HK-2 (cell line): ENCODE measurements around the gene PRLH.

Experiments used
- DNase-seq: peaks from one replicate; pipeline ENCODE4 v3.0.0-alpha.2; 2018; ENCODE audit not compliant: unreplicated experiment

The PRLH gene, protein sequence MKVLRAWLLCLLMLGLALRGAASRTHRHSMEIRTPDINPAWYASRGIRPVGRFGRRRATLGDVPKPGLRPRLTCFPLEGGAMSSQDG

DNA sequence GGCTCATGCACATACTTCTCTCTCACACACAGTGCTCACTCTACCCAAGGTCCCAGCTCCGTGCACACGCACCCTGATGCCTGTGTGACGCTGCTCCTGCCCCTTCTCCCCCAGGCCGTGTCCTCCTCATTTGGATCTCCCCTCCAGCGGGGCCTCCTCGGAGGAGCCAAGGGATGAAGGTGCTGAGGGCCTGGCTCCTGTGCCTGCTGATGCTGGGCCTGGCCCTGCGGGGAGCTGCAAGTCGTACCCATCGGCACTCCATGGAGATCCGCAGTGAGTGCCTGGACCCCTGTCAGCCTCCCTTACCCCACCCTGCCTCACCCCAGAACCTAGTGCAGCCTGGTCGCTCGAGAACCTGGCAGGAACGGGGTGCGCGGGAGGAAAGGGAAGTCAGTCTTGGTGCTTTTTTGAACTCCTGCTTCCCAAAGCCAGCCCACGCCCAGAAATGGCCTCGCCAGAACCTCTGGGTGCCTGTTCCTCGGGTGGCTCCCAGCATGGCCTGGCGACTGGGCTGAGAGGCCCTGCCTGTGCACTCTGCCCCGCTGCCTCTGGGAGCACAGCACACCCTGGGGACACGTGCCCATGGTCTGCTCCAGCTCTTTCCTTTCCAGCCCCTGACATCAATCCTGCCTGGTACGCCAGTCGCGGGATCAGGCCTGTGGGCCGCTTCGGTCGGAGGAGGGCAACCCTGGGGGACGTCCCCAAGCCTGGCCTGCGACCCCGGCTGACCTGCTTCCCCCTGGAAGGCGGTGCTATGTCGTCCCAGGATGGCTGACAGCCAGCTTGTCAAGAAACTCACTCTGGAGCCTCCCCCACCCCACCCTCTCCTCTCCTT lies at the start of gene PRLH:
PRLH (plus strand) TSS at position 174 of the 835 bp plus-strand sequence; CDS start at position 174, 0 bp downstream.
- DNase-seq, result no peak

DNA sequence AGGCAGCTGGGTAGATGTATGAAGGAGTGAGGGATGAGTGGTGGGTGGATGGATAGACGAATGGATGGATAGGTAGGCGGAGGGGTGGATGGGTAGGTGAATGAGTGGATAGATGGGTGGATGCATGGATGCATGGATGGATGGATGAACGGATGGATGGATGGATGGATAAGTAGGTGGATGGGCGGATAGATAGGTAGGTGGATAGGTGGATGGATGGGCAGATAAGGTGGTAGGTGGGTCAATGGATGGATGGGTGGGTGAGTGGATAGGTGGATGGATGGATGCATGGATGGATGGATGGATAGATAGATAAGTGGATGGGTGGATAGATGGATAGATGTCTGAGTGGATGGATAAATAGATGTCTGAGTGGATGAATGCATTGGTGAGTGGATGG lies 49.2 kb upstream of the PRLH start:
- DNase-seq, result no peak

DNA sequence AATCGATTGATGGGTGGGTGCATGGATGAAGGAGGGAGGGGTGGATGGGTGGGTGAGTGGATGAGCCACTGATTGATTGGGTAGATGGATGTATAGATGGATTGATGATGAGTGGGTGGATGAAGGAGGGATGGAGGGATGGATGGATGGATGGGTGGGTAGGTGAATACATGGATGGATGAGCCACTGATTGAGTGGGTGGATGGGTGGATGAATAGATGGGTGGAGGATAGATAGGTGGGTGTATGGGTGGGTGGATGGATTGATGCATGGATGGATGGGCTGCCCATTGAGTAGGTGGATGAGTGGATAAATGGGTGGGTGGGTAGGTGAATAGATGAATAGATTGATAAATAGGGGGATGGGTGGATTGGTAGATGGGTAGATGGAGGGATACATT lies 48.4 kb upstream of the PRLH start:
- DNase-seq, result no peak

DNA sequence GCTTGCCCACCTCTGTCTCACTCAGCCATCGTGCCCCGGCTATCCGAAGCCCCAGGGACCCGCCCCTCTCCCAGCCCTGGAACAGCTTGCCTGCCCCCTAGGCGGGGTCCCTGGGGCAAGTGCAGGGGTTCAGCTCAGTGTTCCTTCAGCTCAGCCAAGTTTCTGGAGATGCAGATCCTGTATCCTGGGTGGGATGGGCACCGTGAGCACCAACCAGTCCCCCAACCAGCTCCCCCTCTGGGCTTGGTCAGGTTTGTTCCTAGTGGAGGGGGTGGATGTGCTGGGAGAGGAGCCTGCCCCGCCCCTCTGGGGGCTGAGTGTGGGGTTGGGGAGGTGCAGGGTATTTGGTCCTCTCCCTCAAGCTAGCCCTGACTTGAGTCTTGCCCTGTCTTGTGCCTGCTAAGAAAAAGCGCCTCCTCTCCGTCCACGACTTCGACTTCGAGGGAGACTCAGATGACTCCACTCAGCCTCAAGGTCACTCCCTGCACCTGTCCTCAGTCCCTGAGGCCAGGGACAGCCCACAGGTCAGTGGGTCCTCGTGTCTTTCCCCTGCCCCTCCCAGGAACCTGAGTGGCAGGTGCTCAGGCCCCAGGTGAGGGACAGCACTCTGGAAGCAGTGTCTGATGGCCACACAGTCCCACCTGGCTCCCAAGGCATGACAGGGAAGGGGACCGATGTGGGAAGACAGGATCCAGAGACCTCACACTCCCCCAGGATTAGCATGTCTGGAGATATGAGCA lies 46.7 kb upstream of the PRLH start:
- no peak for DNase-seq

DNA sequence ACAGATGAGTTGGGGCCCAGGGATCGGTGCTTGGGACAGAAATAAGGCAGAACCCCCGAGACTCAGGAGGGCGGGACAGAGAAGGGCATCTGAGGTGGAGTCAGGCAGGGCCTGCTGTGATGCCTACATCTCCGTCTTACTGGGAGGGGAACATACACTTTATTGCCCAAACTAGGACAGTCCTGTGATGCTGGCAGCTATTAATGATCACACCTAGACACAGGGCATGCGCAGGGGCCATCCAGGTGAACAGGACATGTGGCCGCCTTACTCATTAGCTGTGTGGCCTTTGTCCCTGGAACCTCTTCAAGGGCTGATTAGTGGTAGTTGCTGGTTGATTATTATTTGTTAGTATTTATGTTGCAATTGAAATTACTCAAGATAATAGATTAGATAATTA lies 46.1 kb upstream of the PRLH start:
- no peak for DNase-seq

DNA sequence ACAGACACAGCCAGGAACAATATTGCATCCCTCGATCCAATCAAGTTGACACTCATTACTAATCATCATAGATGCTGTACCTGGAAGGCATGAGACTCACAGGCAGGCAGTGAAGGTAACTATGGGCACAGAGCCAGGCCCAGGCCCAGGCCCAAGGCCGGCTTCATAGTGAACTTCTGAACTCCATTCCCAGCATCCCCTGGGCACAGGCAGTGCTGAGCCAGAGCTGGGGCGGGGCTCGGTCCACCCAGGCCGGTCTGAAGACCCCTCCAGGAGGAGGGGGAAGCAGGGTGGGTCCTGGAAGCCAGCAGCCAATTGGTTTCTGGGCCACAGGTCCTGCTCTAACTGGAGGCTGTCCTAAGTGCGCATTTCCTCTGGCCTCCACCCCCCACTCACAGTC lies 41.7 kb upstream of the PRLH start:
- DNase-seq, result no peak

DNA sequence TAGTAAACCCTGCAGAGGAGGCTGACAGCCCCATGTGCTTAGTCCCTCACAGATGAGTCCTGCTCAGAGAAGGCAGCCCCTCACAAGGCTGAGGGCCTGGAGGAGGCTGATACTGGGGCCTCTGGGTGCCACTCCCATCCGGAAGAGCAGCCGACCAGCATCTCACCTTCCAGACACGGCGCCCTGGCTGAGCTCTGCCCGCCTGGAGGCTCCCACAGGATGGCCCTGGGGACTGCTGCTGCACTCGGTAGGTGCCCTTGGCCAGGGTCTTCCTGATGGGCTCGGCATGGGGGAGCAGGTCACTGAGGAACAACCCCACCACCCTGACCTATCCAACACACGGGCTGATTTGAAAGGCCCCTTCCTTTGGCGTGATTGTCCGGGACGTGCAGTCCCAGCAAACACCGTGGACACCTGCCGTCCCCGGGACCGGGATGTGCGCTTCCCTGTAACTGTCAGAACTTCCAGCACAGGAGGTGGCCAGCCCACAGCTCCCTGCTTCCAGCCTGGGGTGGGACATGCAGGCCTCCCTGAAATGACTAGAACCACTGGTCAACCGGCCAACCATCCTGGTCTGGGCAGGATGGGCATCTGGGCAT lies 40.7 kb upstream of the PRLH start:
- no peak for DNase-seq

DNA sequence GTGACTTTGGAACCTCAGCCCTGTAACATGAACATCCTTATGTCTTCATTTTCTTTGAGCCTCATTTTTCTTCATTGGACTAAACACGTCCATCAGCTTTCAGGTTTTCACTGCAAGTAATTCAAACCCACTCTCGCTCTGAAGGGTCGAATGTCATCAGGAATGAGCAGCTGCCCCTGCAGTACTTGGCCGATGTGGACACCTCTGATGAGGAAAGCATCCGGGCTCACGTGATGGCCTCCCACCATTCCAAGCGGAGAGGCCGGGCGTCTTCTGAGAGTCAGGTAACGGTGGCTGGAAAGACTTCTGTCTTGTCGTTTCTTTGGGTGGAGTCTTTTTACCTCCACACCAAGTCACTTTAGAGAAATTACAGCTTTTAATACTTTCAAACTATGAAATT lies 39.1 kb upstream of the PRLH start:
- no peak for DNase-seq

DNA sequence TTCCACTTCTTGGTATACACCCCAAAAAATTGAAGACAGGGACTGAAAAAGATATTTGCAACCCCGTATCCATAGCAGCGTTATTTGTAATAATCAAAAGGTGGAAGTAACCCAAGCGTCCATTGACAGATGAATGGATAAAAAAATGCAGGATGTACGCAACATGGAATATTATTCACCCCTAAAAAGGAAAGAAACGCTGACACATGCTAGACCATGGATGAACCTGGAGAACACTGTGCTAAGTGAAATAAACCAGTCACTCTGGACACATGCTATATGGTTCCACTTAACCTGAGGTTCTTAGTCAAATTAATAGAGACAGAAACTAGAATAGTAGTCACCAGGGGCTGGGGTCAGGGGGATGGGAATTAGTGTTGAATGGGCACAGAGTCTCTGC lies 38.6 kb upstream of the PRLH start:
- no peak for DNase-seq

DNA sequence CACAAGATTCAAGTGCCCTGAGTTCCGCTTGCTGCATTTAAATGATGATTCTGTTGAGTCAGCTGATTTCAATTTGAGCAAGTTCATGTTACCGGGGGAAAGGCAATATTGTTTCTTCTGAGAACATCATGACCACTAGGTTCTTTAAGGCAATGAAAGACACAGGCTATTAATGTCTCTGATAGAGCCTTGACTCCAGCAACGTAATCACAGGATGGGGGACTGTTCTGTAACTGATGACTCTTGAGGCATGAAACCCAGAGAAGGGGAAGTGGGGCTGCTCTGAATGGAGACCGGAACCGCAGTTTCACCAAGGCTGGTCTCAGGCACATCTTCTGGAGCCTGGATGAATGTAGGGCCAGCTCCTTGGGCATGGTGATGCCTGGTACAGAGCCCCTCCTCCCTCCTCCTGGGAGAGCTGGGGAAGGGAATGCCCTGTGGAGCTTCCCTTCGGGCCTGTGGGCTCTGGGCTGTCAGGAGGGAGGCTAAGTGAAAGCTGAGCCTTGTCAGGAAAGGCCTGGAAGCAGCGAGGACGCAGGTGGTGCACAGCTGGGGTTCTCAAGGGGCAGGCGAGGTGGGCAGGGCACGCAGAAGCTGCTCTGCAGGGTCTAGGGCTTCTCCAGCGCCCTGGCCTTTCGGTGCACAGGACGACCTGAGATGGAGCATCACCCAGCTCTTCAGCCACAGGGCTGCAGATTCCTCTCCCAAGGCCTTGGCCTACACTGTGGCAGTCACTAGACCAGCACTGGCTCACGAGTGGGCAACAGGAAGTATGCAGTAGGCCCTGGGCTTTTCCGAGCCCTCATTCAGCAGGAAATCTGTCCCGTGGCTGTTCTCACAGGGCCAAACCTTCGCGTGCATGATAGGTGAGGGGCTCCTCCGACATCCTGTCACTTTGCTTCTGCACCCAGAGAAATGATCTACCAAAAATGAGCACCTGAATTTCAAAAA lies 36.6 kb upstream of the PRLH start:
- no peak for DNase-seq

DNA sequence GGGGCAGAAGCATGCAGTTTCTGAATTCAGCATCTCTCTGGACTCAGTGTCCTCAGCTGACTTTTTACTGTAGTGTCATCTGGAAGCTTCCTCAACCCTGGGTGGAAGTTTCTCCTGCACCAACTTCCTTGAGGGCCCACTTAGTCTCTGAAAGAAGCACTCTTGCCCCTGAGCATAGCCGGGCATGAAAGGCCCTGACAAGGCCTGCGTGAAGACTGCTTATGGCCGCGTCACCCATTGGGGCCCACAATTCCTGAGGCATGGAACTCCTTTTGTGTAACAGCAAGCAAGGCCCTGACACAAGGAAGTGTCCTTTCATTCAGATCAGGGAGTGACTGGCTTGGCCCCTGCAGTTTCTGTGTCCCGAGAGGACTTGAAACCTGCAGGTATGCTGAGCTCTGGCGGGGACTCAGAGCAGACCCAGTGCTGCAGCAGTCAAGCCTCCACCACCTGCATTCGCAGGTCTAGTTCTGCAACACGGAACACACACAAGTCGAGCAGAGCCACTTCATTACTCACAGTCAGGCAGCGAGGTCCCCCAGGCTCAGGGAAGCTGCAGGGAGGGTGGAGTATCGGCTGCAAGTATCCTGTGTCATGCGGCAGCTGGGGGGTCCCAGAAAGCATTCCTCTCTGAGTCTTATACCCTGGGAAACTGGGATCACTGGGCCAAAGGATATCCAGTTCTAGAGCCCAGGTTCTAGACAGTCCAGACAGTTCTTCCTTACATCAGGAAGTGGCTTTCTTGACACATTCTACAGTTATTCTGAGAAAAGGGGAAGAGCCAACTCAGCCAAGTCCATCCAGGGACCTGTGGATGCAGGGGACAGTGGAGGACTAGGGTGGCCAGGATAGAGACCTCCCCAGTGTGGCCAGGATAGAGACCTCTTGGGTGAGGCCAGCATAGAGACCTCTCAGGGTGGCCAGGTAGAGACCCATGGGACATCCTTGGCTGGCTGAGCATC lies 35.6 kb upstream of the PRLH start:
- no peak for DNase-seq

DNA sequence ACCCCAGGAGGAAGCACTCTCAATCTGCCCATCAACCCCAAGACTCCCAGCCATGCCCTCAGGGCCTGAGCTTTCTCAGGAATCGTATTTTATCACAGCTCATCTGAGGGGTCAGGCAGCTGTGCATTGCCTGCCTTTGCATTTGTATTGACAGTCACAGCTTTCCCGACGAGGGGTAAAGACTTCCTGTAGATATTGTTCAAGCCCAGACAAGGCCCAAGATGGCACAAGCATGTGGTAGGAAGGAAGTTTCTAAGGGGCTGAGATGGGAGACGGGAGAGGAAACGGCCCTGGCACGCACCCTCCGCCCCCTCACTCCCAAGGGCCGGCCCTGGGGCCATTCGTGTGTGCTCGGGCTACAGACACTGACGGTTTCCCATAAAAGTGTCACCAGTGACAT lies 34.2 kb upstream of the PRLH start:
- DNase-seq, result no peak

DNA sequence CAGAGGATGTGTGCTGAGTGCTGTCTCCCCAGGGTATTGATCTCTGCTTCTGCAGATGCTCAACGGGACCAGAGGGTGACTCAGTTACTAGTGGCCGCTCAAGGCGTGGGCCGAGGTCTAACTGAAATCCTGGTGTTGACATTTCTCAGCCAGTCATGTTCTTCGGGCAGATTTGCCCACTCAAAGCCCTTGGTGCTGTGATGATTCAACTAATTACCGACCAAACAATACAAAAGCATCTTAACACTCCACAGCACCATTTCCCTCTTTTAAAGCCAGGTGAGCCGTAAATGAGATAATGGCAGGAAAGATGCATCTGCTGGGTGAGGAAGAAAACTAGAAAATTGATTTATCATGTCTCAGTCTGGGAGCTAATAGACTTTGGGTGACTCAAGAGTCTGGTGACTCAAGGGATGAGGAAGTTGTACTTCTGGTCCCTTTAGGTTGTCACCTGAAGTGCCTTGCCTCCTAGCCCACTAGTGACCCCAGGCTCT lies 32.7 kb upstream of the PRLH start:
- no peak for DNase-seq

DNA sequence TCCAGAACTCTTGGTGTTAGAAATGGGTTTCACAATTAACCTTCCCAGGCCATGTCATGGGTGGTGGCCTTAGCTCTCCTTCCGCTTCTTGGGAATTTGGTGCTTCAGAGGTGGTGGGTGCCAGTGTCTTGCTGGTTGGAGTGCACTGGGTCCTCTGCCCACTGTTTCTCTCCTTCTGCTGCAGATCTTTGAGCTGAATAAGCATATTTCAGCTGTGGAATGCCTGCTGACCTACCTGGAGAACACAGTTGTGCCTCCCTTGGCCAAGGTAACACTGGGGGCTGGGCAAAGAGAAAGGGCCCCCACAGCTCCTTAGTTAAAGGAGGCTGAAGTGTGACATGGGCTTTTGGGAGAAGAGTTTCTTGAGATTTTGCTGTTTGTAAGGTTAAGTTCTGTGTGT lies 32.0 kb upstream of the PRLH start:
- DNase-seq, result no peak

DNA sequence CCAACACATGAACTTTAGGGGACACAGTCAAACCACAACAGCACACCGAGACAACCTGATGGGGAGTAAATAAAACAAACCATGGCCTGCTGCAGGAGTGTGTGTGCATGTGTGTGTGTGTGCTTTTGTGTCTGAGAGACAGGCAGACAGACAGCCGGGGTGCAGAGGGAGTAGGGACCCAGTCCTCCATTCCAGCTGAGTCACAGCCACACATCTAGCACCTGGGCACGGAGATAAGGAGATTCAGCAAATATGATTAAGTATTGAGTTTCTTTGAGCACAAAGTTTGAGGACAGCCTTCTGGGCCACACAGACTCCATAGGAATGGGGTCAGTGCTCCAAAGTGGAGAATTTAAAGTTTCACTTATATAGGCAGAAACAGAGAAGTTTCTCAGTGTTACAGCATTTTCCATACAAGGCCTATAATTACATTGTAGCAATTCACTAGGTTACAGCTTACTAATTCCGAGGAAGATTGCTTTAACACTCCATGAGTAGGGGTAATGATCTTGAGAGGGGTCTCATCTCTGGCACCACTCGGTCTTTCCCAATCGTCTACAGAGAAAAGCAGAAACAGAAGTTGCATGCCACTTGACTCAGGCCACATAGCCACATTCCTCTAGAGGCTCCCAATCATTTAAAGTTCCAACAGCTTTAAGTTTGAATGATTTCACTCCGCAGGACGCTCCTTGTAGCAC lies 30.8 kb upstream of the PRLH start:
- no peak for DNase-seq

DNA sequence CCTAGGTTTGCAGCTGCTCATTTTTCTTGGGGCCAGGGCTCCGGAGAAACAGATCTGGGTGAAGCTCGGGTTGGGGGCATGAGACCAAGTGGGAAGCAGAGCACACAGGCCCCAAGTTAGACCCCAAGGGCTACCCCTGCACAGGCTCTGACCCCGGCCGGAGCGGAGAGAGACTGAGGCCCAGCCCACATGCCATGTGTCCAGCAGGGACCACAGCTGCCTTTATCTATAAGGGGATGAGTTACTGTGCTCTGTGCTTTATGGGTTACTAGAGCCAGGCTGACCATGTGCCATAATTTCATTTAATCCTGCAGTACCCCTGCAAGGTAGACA lies 30.3 kb upstream of the PRLH start:
- DNase-seq, result no peak

DNA sequence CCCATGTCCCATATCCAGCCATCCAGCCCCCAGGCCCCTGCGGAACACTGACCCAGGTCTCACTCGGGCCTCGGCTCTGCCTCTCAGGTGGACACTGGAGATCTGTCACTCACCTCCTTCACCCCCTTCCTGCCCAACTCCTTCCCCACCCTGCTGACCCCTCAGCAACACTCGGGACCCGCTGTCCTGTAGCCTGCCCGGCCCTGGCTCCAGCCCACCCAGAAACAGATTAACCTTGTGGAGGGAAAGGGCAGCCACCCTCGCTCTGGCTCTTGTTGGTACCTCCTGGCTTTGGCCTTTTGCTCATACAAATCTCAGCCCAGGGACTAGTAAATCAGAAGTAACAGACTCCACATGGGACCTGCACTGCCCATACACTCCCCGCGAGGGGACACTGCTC lies 29.8 kb upstream of the PRLH start:
- no peak for DNase-seq

DNA sequence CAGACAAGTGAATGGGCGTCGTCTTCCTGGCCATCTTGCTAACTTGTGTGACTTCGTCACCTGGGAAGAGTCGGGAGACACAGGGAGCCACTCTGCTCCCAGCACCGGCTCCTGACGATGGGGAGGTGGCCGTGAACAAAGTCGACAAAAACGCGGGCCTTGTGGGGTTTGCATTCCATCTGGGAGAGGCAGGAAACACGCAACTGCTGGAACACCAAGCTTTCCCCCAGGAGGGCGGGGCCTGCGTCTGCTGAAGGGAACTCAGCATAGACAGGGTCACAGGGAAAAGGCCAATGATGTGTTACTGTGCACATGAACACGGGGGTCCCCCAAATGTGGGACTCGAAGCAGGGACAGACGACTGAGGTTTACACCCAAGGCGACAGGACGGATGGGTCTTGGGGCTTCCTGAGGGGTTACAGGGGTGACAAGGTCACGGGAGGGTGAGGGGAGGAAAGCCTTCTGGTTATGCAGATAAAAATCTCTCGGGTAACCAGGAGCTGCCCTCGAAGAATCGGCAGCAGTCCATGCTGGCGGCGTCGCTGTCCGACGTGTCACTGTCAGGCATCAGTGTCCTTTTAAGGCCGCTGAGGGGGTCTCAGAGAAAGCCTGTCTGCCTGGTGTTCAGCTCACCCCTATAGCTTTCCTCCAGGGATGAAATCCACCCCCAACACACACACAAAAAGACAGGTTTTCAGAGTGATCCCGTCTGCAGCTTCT lies 28.2 kb upstream of the PRLH start:
- DNase-seq, result no peak

DNA sequence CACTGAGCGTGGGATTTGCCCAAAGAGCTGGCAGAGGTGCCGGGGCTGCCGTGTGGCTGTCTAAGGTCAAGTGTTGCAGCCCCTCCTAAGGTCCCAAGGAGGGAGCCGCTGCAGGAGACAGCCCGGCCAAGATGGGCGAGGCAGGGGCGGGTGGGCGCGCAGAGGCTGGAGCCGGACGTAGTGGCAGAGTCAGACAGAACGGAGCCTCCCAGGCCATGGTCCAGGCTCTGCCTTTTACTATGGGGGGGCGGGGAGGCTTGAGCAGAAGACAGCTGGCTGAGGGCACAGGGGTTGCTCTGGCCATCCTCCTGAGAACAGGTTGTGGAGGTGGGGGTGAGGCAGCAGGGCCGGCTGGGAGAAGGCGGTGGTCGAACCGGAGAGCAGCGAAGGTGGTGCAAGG lies 27.5 kb upstream of the PRLH start:
- DNase-seq, result no peak
